Heart right ventricle (tissue), 16 donors: ENCODE results near the gene TOMM40L. TPM values are rescaled to one million over a fixed set of nuclear protein-coding genes. Genes with fewer than 3 reads are reported as not detected.
A peak's percentile ranks its signal among the peaks of the same experiment; 100 is the strongest.

Experiments
- ATAC-seq, 8 donors: fragments of 200-7000 bp; cut with Tn5 transposase; one replicate each; pipeline ENCODE4 v1.9.1; 2020; ENCODE audit warnings: mild to moderate bottlenecking in 8 of 8, moderate library complexity in 8 of 8, moderate number of reproducible peaks in 1 of 8
- DNase-seq, 2 donors: peaks; one replicate each; pipeline ENCODE4 v3.0.0-alpha.2; 2020
- H3K27ac ChIP-seq, 10 donors: fragments of 200-600 bp; sonication (generic) in 2 of 10; one replicate each; pipeline versions ENCODE4 v1.5.0 to v1.8.0; 2020 to 2022; ENCODE audit warnings: mild to moderate bottlenecking in 3 of 10
- H3K27me3 ChIP-seq, 7 donors: fragments of 200-600 bp; one replicate each; pipeline ENCODE4 v1.8.0; 2021 to 2022; ENCODE audit warnings: mild to moderate bottlenecking in 2 of 7
- H3K36me3 ChIP-seq, 9 donors: fragments of 200-600 bp; sonication (generic) in 1 of 9; one replicate each; pipeline versions ENCODE4 v1.5.0 to v1.8.0; 2020 to 2022; ENCODE audit warnings: mild to moderate bottlenecking in 2 of 9
- H3K4me1 ChIP-seq, 9 donors: fragments of 200-600 bp; sonication (generic) in 1 of 9; one replicate each; pipeline versions ENCODE4 v1.5.0 to v1.8.0; 2020 to 2022; ENCODE audit warnings: mild to moderate bottlenecking in 4 of 9
- H3K4me3 ChIP-seq, 10 donors: fragments of 200-600 bp; sonication (generic) in 2 of 10; one replicate each; pipeline versions ENCODE4 v1.5.0 to v1.8.0; 2020 to 2022; ENCODE audit warnings: mild to moderate bottlenecking in 7 of 10, moderate library complexity in 2 of 10
- H3K9me3 ChIP-seq, 11 donors: fragments of 200-600 bp in 10 of 11; sonication (generic) in 2 of 11; one replicate each; pipeline versions ENCODE4 v1.5.0 to v1.8.0; 2013 to 2022; ENCODE audit warnings: mild to moderate bottlenecking in 2 of 11, control low read depth in 1 of 11, moderate library complexity in 1 of 11
- WGBS, 2 donors: extraction: QIAGEN DNeasy Blood & Tissue Kit; methylation state at CpG; one replicate each; pipeline ENCODE4 v1.1.7; 2013; ENCODE audit warnings: inconsistent platforms in 1 of 2; 5-methylcytosine and 5-hydroxymethylcytosine counted together
- intact Hi-C, 10 donors: fragments of 100-400 bp; cut with DNase I; formaldehyde crosslinking; loops; one replicate each; pipeline versions ENCODE4 v1.11.1 to v1.14.2; 2022
- polyA plus RNA-seq, 2 donors: library from polyadenylated mRNA; stranded (reverse); fragments of 200-250 nt; gene quantifications; one replicate each; pipeline ENCODE4 v1.2.3, GENCODE V29; 2013
- total RNA-seq, 10 donors: library from RNA; stranded (reverse); fragmentation: NEBNext Ultra II Directional in 3 of 10; extraction: Animal tissue kit (Norgen Biotek cat#: 25700) in 3 of 10; gene quantifications; one replicate each; pipeline versions ENCODE4 v1.2.1 to v1.2.4, GENCODE V29; 2021 to 2023
- TF ChIP-seq, protein P1 (sequence below), 9 donors: fragments of 200-600 bp; sonication (generic) in 2 of 9; IDR thresholded peaks; one replicate each; pipeline versions ENCODE4 v1.5.0 to v1.8.0; 2021 to 2022; ENCODE audit warnings: antibody characterized with exemption in 9 of 9, mild to moderate bottlenecking in 5 of 9, moderate library complexity in 1 of 9
- donor health status: Arrhythmogenic right ventricular cardiomyopathy.
- donor health status: ischemic (EF 13 %, LVEDD 7.1; RV severe dilation, severe dysfunction).
- donor health status: healthy with polysubstance abuse.
- donor health status: DM: no; HTN: yes; CAD: no.
- donor health status: DM: no; HTN: no; CAD: no.
- donor health status: ischemic (EF 25% LVEDD 6.9; RV normal size, moderate dysfunction).
- donor health status: ischemic (EF 25% LVEDD 5.7; RV mildly dilated, moderate dysfunction).
- donor health status: healthy.
- donor health status: DM: yes; HTN: yes; CAD: no.
- donor health status: Ischemic cardiomyopathy.
- donor health status: ischemic (EF 35%, LVEDD 5.7; RV mildly dilated, moderate dysfunction).
- donor health status: nonischemic (EF 11% LVEDD 7.7; RV severe dilation, severe dysfunction).
- donor health status: DM: yes; HTN: yes; CAD: no.
- donor health status: PGD.
- donor health status: ischemic (EF 29% LVEDD 5.4; RV normal size, mild dysfunction).
- donor health status: nonischemic (EF 23%, LVEDD 6.1; RV moderate dilation, normal function).

The TOMM40L gene
- total and polyA plus RNA-seq, 12 donors, result 17.6 to 37.6 (median 32.8) TPM

DNA sequence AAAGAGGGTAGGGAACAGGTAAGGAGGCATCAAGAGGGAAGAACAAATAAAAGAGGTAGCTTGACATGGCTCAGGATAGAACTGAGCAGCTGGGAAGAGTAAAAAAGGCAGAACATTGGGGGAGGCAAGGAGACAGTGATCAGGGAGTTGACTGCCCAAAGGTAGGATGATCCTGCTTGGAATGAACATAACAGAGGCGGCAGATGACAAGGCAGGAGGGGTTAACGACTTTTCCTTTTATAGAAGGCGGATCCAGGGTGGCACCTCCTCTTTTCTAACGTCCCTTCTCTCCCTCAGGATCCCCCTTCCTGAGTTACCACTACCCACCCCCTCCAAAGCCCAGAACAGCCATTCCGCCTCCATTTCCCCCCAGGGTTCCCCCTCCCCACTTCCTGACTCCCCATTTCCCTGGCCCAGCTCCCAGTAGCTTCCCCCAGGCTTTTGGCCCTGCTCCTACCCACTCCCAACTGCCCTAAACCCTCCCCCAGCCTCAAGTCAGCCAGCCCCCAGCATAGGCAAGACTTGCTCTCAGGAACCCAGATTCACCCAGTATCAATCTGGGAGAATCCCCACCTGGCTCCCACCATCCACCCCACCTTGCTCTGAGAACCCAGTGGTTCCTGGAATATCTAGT, 26.2 kb upstream of the TOMM40L start:
- TF ChIP-seq, protein P1, sequence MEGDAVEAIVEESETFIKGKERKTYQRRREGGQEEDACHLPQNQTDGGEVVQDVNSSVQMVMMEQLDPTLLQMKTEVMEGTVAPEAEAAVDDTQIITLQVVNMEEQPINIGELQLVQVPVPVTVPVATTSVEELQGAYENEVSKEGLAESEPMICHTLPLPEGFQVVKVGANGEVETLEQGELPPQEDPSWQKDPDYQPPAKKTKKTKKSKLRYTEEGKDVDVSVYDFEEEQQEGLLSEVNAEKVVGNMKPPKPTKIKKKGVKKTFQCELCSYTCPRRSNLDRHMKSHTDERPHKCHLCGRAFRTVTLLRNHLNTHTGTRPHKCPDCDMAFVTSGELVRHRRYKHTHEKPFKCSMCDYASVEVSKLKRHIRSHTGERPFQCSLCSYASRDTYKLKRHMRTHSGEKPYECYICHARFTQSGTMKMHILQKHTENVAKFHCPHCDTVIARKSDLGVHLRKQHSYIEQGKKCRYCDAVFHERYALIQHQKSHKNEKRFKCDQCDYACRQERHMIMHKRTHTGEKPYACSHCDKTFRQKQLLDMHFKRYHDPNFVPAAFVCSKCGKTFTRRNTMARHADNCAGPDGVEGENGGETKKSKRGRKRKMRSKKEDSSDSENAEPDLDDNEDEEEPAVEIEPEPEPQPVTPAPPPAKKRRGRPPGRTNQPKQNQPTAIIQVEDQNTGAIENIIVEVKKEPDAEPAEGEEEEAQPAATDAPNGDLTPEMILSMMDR (IDR thresholded peaks at IDR 0.05), result no peak
- 33 to 38% methylated on average over 5 of the region's 5 CpGs for WGBS, 2 donors
- H3K4me1 ChIP-seq, result peaks cover 44 to 89% (median 79%) of the 10 kb centered on the region in 9 donors
- ATAC-seq, result no peak
- no peaks in the 10 kb centered on the region for H3K27me3 ChIP-seq
- intact Hi-C loops, result loop anchor here in 4 of 10 donors (10.0 kb wide), 1 partner anchor 185 kb away; no protein-coding TSS in a partner anchor
- peaks cover 0 to 35% (median 4%) of the 10 kb centered on the region in 9 donors for H3K36me3 ChIP-seq
- no peak for DNase-seq
- no peaks in the 10 kb centered on the region for H3K9me3 ChIP-seq
- H3K27ac ChIP-seq, result peak overlapping the region; percentile 93 to 100 (median 98)
- peak overlapping the region in 2 of 10 donors; percentile 60 to 67 for H3K4me3 ChIP-seq

DNA sequence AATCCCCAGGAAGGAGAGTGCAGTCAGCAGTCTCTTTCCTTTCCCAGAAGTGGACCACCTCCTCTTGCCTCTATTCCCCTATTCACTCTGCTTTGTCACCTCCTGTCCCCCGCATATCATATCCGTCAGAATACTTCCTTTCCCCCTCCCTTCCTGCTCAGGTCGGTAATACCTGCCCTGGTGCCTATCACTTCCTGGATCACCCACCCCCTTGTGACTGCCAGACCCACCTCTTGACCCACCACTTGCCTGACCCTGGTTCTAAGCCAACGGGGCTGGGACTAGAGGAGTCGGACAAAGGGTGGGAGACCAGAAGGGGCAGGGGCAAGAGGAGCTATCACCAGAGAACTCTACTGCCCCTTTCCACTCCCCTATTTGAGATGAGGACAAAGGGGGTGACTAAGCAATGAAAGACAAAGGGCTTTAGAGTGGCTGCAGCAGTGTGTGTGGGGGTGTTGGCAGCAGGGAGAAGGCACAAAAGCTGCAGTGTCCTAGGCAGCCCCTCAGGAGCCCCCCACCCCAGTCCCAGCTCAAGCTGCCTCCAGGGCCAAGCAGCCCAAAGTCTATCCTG, 25.4 kb upstream of the TOMM40L start:
- 41 to 50% methylated on average over 5 of the region's 5 CpGs for WGBS, 2 donors
- peaks cover 0 to 35% (median 4%) of the 10 kb centered on the region in 9 donors for H3K36me3 ChIP-seq
- H3K4me1 ChIP-seq, result peaks cover 44 to 89% (median 79%) of the 10 kb centered on the region in 9 donors
- intact Hi-C loops, result no loop called here
- TF ChIP-seq, protein P1 (IDR thresholded peaks at IDR 0.05), result no peak
- H3K27me3 ChIP-seq, result no peaks in the 10 kb centered on the region
- no peaks in the 10 kb centered on the region for H3K9me3 ChIP-seq
- ATAC-seq (peak in 1 of 8 donors; percentile 1), DNase-seq (no peak)
- H3K4me3 ChIP-seq, result peak overlapping the region in 5 of 10 donors; percentile 72 to 94 (median 81)
- peak overlapping the region; percentile 93 to 100 (median 98) for H3K27ac ChIP-seq

DNA sequence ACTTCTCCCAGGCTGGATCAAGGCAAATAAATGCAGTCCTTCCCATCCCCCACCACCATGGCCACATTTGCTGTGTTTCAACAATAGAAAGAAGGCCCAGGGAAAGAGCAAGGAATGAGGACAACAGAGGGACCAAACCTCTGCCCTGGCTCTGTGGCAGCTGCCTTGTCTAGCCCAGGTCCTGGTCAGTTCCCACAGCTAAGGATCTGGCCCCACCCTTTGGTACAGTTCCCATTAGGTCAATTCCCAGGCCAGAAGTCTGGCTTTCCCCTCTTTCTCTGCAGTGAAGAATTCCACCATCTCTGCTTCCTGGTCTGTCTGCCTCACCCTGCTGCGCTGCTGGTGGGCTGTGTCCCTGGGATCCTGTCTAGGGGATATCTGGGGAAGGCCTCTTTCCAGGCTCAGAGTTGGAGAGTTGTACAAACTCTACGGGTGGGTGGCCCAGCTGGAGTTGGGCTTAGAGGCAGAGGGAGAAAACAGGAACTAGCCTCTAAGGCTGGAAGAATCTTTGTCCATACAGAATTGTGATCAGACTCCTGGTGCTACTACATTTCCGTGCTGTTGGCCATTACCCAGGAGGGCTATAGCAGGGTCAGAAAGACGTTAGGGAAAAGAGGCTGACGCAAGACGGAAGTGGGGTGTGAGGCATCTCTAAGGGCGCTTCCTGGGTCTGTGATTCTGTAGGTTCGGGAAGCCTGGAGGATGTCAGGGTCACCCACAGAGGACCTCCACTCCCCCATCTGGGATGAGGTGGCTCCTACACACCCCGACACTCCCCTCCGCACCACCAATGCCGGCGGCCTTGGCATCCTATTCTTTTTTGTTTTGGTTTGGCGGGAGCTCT, 24.6 kb upstream of the TOMM40L start:
- peaks cover 0 to 37% (median 4%) of the 10 kb centered on the region in 9 donors for H3K36me3 ChIP-seq
- H3K27me3 ChIP-seq, result no peaks in the 10 kb centered on the region
- intact Hi-C loops, result no loop called here
- 31 to 51% methylated on average over 13 of the region's 13 CpGs for WGBS, 2 donors
- ATAC-seq, result peak; percentile 36 to 73 (median 54)
- peak; percentile 47 to 88 for DNase-seq
- peaks cover 47 to 92% (median 80%) of the 10 kb centered on the region in 9 donors for H3K4me1 ChIP-seq
- peak overlapping the region; percentile 93 to 100 (median 98) for H3K27ac ChIP-seq
- TF ChIP-seq, protein P1 (IDR thresholded peaks at IDR 0.05), result no peak
- peak overlapping the region; percentile 20 to 94 (median 85) for H3K4me3 ChIP-seq
- no peaks in the 10 kb centered on the region for H3K9me3 ChIP-seq
